ENCODE measurements around the gene WDR45B. TPM values are rescaled to one million over a fixed set of nuclear protein-coding genes. Genes with fewer than 3 reads are reported as not detected.
"Not testable (repeated sequence)": the region's sequence is repeated elsewhere in the genome, so short reads cannot be mapped to it uniquely, and the experiment has no call there.

The WDR45B gene
- total RNA-seq, 2 experiments from 2014 or later: 49.8 to 54.3 TPM

GRCh38 chr17:82577300-82577699 is 70.9 kb downstream of the WDR45B start:
- DNase-seq (no peak), ATAC-seq (ENCODE audit: poor library complexity) (no peak)
- Mint-ChIP-seq H3K27me3 (no peaks in the 10 kb centered on the region), H3K9me3 (no peaks in the 10 kb centered on the region), H3K27ac (no peak overlapping the region), H3K36me3 (ENCODE audit: low read depth) (peaks cover 55% of the 10 kb centered on the region), H3K4me1 (ENCODE audit: low read depth) (no peaks in the 10 kb centered on the region), H3K4me3 (no peak overlapping the region)
- H3K4me3 ChIP-seq (ENCODE audit: low read length): no peak overlapping the region
- ChIA-PET CTCF (no interaction called here), POLR2A (no interaction called here)
- H3K27ac ChIP-seq (ENCODE audit: low read depth in 1 of 2, low read length in 2 of 2): no peak overlapping the region
- H3K36me3 ChIP-seq (ENCODE audit: insufficient read depth, low read length): peaks cover 53% of the 10 kb centered on the region
- TF ChIP-seq CTCF (IDR thresholded peaks at IDR 0.05): no peak
- H3K4me1 ChIP-seq (ENCODE audit: insufficient read depth, low read length): no peaks in the 10 kb centered on the region
- H3K27me3 ChIP-seq (ENCODE audit: control insufficient read depth in 1 of 2, insufficient read depth in 2 of 2, low read length in 2 of 2): no peaks in the 10 kb centered on the region
- no peaks in the 10 kb centered on the region for H3K9me3 ChIP-seq (ENCODE audit: control insufficient read depth in 1 of 2, insufficient read depth in 1 of 2, low read length in 2 of 2)
- intact Hi-C loops (cut with DNase I, micrococcal nuclease): no loop called here

GRCh38 chr17:82575581-82576221 is 72.5 kb downstream of the WDR45B start:
- DNase-seq; H3K9me3 ChIP-seq (ENCODE audit: control insufficient read depth in 1 of 2, insufficient read depth in 1 of 2, low read length in 2 of 2); ATAC-seq (ENCODE audit: poor library complexity); H3K4me3 ChIP-seq (ENCODE audit: low read length); CTCF ChIA-PET; H3K9me3 Mint-ChIP-seq; H3K4me1 ChIP-seq (ENCODE audit: insufficient read depth, low read length); H3K27me3 ChIP-seq (ENCODE audit: control insufficient read depth in 1 of 2, insufficient read depth in 2 of 2, low read length in 2 of 2); H3K4me3 Mint-ChIP-seq; POLR2A ChIA-PET; H3K27ac ChIP-seq (ENCODE audit: low read depth in 1 of 2, low read length in 2 of 2); H3K27ac Mint-ChIP-seq; H3K4me1 Mint-ChIP-seq (ENCODE audit: low read depth); H3K27me3 Mint-ChIP-seq; intact Hi-C loops (cut with DNase I, micrococcal nuclease): not testable (repeated sequence)
- peaks cover 58% of the 10 kb centered on the region for H3K36me3 Mint-ChIP-seq (ENCODE audit: low read depth)
- H3K36me3 ChIP-seq (ENCODE audit: insufficient read depth, low read length): peaks cover 64% of the 10 kb centered on the region

GRCh38 chr17:82574041-82574440 is 74.2 kb downstream of the WDR45B start:
- no peaks in the 10 kb centered on the region for H3K27me3 Mint-ChIP-seq
- H3K4me3 Mint-ChIP-seq: no peak overlapping the region
- no peaks in the 10 kb centered on the region for H3K4me1 ChIP-seq (ENCODE audit: insufficient read depth, low read length)
- TF ChIP-seq CTCF (IDR thresholded peaks at IDR 0.05): no peak
- H3K36me3 ChIP-seq (ENCODE audit: insufficient read depth, low read length): peaks cover 76% of the 10 kb centered on the region
- H3K36me3 Mint-ChIP-seq (ENCODE audit: low read depth): peaks cover 68% of the 10 kb centered on the region
- POLR2A ChIA-PET: no interaction called here
- H3K27me3 ChIP-seq (ENCODE audit: control insufficient read depth in 1 of 2, insufficient read depth in 2 of 2, low read length in 2 of 2): no peaks in the 10 kb centered on the region
- no peak overlapping the region for H3K27ac ChIP-seq (ENCODE audit: low read depth in 1 of 2, low read length in 2 of 2)
- ATAC-seq (ENCODE audit: poor library complexity) (no peak), DNase-seq (no peak)
- no peaks in the 10 kb centered on the region for H3K9me3 Mint-ChIP-seq
- H3K4me3 ChIP-seq (ENCODE audit: low read length): no peak overlapping the region
- no peak overlapping the region for H3K27ac Mint-ChIP-seq
- no peaks in the 10 kb centered on the region for H3K9me3 ChIP-seq (ENCODE audit: control insufficient read depth in 1 of 2, insufficient read depth in 1 of 2, low read length in 2 of 2)
- intact Hi-C loops (cut with DNase I, micrococcal nuclease): no loop called here
- no peaks in the 10 kb centered on the region for H3K4me1 Mint-ChIP-seq (ENCODE audit: low read depth)
- CTCF ChIA-PET: interaction anchor here (0.7 kb wide), 1 partner anchor 20 kb away, joined by 4 read pairs; no protein-coding TSS in a partner anchor

- H3K27ac ChIP-seq (ENCODE audit: low read depth in 1 of 2, low read length in 2 of 2): no peak overlapping the region
- no peaks in the 10 kb centered on the region for H3K4me1 Mint-ChIP-seq (ENCODE audit: low read depth)
- H3K27me3 Mint-ChIP-seq: no peaks in the 10 kb centered on the region
- H3K9me3 ChIP-seq (ENCODE audit: control insufficient read depth in 1 of 2, insufficient read depth in 1 of 2, low read length in 2 of 2): no peaks in the 10 kb centered on the region
- no peaks in the 10 kb centered on the region for H3K9me3 Mint-ChIP-seq
- H3K27me3 ChIP-seq (ENCODE audit: control insufficient read depth in 1 of 2, insufficient read depth in 2 of 2, low read length in 2 of 2): no peaks in the 10 kb centered on the region
- H3K36me3 ChIP-seq (ENCODE audit: insufficient read depth, low read length): peaks cover 81% of the 10 kb centered on the region
- TF ChIP-seq CTCF (IDR thresholded peaks at IDR 0.05): no peak
- DNase-seq: no peak
- peaks cover 77% of the 10 kb centered on the region for H3K36me3 Mint-ChIP-seq (ENCODE audit: low read depth)
- no peak for ATAC-seq (ENCODE audit: poor library complexity)
- H3K27ac Mint-ChIP-seq: no peak overlapping the region
- CTCF ChIA-PET: no interaction called here
- H3K4me3 ChIP-seq (ENCODE audit: low read length): no peak overlapping the region
- no peaks in the 10 kb centered on the region for H3K4me1 ChIP-seq (ENCODE audit: insufficient read depth, low read length)
- no peak overlapping the region for H3K4me3 Mint-ChIP-seq
- POLR2A ChIA-PET: no interaction called here
- intact Hi-C loops (cut with DNase I, micrococcal nuclease): no loop called here
Measured at GRCh38 chr17:82571855-82572254, 76.4 kb downstream of the WDR45B start.

Measured in CD4-positive, alpha-beta T cell (primary cell).